HL-60 (cell line): ENCODE data around the gene STK40.

Experiments
- DNase-seq, 2 experiments: peaks; one replicate each; pipeline ENCODE4 v3.0.0-alpha.2; 2010 to 2020; ENCODE audit warnings: low read depth in 1 of 2, low spot score in 1 of 2
- H3K27ac ChIP-seq: fragments of 250-450 bp; sonication (Bioruptor Pico); replicated peaks from 2 replicates; pipeline ENCODE4 v1.5.1; 2020; ENCODE audit warnings: mild to moderate bottlenecking, moderate library complexity
- H3K27me3 ChIP-seq: fragments of 250-450 bp; sonication (Bioruptor Pico); 2 replicates; pipeline ENCODE4 v1.5.1; 2021; ENCODE audit warnings: mild to moderate bottlenecking, moderate library complexity; ENCODE audit not compliant: insufficient read depth, poor library complexity, severe bottlenecking
- H3K4me3 ChIP-seq: replicated peaks from 2 replicates; pipeline ENCODE4 v1.5.1; 2011; ENCODE audit warnings: mild to moderate bottlenecking, control low read depth, low read length; ENCODE audit not compliant: insufficient read depth
- GABPA ChIP-seq: IDR thresholded peaks from 2 replicates; pipeline ENCODE4 v1.6.1; 2012; ENCODE audit warnings: low read depth
- POLR2AphosphoS5 ChIP-seq: IDR thresholded peaks from 2 replicates; pipeline ENCODE4 v1.6.1; 2012; ENCODE audit warnings: low read depth
- SPI1 ChIP-seq: IDR thresholded peaks from 2 replicates; pipeline ENCODE4 v1.6.1; 2012; ENCODE audit warnings: low read depth, mild to moderate bottlenecking, borderline replicate concordance
- TF ChIP-seq, protein P1 (sequence below): IDR thresholded peaks from one replicate; pipeline ENCODE4 v1.5.1; 2011; ENCODE audit warnings: low read length, control low read depth, inconsistent platforms; ENCODE audit not compliant: insufficient read depth
- TF ChIP-seq, protein P2 (sequence below): IDR thresholded peaks from 2 replicates; pipeline ENCODE4 v1.6.1; 2012; ENCODE audit warnings: low read depth; ENCODE audit not compliant: insufficient replicate concordance

STK40 gene

DNA sequence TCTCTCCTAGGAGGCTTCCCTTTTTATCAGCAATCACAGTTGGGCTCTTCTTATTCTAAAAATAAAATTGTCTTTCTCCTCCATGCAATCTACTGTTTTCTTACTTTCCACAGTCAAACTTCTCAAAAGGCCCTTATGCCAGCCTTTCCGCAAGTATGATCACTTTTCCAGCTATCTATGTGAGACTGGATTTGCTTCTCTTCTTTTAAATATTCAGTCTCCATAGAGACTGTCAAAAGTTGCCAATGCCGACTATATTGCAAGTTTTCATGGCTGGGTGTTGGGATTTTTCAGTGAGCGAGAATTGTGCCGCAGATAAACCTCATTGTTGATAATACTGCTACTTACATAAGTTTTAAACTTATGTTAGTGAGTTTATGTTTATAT lies 16.8 kb upstream of the STK40 start:
- Histone ChIP-seq H3K27me3 (no peaks in the 10 kb centered on the region), H3K27ac (no peak overlapping the region), H3K4me3 (no peak overlapping the region)
- TF ChIP-seq GABPA (no peak), POLR2AphosphoS5 (no peak), SPI1 (no peak)
- TF ChIP-seq, protein P1, sequence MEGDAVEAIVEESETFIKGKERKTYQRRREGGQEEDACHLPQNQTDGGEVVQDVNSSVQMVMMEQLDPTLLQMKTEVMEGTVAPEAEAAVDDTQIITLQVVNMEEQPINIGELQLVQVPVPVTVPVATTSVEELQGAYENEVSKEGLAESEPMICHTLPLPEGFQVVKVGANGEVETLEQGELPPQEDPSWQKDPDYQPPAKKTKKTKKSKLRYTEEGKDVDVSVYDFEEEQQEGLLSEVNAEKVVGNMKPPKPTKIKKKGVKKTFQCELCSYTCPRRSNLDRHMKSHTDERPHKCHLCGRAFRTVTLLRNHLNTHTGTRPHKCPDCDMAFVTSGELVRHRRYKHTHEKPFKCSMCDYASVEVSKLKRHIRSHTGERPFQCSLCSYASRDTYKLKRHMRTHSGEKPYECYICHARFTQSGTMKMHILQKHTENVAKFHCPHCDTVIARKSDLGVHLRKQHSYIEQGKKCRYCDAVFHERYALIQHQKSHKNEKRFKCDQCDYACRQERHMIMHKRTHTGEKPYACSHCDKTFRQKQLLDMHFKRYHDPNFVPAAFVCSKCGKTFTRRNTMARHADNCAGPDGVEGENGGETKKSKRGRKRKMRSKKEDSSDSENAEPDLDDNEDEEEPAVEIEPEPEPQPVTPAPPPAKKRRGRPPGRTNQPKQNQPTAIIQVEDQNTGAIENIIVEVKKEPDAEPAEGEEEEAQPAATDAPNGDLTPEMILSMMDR, result no peak
- TF ChIP-seq, protein P2, sequence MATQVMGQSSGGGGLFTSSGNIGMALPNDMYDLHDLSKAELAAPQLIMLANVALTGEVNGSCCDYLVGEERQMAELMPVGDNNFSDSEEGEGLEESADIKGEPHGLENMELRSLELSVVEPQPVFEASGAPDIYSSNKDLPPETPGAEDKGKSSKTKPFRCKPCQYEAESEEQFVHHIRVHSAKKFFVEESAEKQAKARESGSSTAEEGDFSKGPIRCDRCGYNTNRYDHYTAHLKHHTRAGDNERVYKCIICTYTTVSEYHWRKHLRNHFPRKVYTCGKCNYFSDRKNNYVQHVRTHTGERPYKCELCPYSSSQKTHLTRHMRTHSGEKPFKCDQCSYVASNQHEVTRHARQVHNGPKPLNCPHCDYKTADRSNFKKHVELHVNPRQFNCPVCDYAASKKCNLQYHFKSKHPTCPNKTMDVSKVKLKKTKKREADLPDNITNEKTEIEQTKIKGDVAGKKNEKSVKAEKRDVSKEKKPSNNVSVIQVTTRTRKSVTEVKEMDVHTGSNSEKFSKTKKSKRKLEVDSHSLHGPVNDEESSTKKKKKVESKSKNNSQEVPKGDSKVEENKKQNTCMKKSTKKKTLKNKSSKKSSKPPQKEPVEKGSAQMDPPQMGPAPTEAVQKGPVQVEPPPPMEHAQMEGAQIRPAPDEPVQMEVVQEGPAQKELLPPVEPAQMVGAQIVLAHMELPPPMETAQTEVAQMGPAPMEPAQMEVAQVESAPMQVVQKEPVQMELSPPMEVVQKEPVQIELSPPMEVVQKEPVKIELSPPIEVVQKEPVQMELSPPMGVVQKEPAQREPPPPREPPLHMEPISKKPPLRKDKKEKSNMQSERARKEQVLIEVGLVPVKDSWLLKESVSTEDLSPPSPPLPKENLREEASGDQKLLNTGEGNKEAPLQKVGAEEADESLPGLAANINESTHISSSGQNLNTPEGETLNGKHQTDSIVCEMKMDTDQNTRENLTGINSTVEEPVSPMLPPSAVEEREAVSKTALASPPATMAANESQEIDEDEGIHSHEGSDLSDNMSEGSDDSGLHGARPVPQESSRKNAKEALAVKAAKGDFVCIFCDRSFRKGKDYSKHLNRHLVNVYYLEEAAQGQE, result no peak
- no peak for DNase-seq

DNA sequence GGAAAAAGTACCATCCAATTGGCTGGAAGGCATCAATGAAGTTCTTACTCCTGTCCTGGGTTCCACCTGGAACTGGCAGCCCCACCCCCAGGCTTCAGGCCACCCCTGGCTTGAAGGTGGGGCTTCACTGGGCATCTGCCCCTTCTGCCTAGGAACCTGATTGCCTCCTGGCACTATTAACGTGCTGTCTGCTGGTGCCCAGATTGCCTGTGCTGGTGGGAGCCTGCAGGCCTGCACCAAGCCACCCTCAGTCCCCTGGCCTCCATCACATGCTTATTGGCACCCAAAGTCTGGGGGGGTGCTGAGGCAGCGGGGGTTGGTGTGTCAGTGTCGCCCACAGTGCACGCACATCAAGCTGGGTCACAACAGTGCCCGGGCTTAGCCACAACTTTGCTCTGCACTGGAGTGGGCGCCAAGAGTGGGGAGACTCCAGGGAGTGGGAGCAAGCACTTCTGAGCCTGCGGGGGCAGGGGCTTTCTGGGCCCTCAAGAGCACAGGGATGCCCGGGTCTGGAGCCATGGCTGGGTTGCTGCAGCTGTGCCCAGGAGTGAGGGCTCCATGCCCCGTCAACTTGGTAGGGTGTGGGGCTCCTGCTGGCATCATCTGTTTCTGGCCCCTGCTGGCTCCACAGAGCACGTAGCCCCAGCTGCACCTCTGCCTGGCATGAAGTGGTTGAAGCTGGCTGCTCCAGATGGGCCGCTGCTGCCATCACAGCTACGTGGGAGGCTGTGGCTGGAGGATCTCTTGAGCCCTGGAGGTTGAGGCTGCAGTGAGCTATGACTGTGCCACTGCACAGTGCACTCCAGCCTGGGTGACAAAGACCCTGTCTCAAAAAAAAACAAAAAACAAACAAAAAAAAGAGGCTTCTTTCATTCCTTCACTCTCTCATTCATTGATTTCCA lies 16.1 kb upstream of the STK40 start:
- peak overlapping the region; percentile 79 for H3K27ac ChIP-seq
- H3K27me3 ChIP-seq, result no peaks in the 10 kb centered on the region
- H3K4me3 ChIP-seq, result peak overlapping the region; percentile 56
- no peak for TF ChIP-seq GABPA
- TF ChIP-seq, protein P1, result no peak
- TF ChIP-seq SPI1, result no peak
- TF ChIP-seq POLR2AphosphoS5, result no peak
- TF ChIP-seq, protein P2, result no peak
- DNase-seq, result no peak

DNA sequence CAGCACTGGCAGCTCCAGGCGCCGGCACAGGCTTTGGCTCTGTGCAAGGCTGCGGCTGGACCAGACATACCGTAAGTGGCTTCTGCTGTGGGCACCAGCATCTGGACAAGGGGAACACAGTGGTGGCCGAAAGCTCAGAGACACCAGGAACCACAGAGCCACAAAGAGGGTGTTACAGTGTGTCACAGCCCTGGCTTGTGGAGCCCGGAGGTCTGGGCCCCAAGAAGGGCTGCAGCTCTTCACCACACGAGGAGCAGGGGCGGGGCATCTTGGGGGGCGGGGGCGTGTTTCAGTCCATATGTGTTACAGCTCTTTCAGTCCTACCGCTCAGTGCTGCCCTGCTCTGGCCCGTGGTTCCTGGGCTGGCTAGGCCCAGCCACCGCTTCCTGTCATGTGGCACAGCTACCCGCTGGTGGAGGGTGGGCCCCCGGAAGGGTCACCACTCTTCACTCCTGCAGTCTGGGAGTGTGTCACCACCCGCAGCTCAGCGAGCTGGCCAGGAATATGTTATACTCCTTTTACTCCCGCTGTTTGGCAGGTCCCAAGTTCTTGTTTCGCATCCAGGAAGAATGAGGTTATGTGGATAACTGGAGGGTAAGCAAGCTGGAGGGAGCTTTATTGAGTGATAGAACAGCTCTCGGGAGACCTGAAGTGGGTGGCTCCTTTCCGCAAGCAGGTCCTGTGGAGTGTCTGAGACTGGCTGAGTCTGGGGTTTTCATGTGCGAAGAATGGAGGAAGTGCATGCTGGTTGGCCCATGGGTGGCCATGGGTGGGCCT lies 15.3 kb upstream of the STK40 start:
- Histone ChIP-seq H3K4me3 (peak overlapping the region; percentile 56), H3K27ac (peak overlapping the region; percentile 79), H3K27me3 (no peaks in the 10 kb centered on the region)
- TF ChIP-seq POLR2AphosphoS5, result peak; percentile 95
- TF ChIP-seq, protein P1, result no peak
- peak; percentile 92 for TF ChIP-seq GABPA
- peak; percentile 78; the same call in 1 of the 2 replicates for TF ChIP-seq SPI1
- TF ChIP-seq, protein P2, result peak; percentile 67
- peak; percentile 96 to 97 for DNase-seq
